Activated CD4-positive, CD25-positive, alpha-beta regulatory T cell treated with anti-CD3 and anti-CD28 coated beads, Interleukin-2, amount 50 U/mL, for 24 hours (primary cell): ENCODE measurements around the gene PLXNA1.

Experiments
- ATAC-seq, 2 donors: fragments of 150-1000 bp; cut with Tn5 transposase; one replicate each; pipeline ENCODE4 v1.10.0; 2021; ENCODE audit warnings: mild to moderate bottlenecking in 1 of 2, moderate library complexity in 1 of 2

The PLXNA1 gene

GRCh38 chr3:127025456-127025855, 42.5 kb downstream of the PLXNA1 start:
- ATAC-seq: no peak

GRCh38 chr3:127026036-127026435, 43.1 kb downstream of the PLXNA1 start:
- ATAC-seq: no peak

- no peak for ATAC-seq
Observed at GRCh38 chr3:127026661-127027060, 43.7 kb downstream of the PLXNA1 start.

- ATAC-seq: no peak
Observed at GRCh38 chr3:127027061-127027735, 44.3 kb downstream of the PLXNA1 start.

- no peak for ATAC-seq
Observed at GRCh38 chr3:127027811-127028548, 45.1 kb downstream of the PLXNA1 start.

GRCh38 chr3:127028781-127029657, 46.1 kb downstream of the PLXNA1 start:
- ATAC-seq: no peak

- ATAC-seq: no peak
Observed at GRCh38 chr3:127029658-127030507, 47.0 kb downstream of the PLXNA1 start.

- ATAC-seq: no peak
Observed at GRCh38 chr3:127030508-127031412, 47.8 kb downstream of the PLXNA1 start.

GRCh38 chr3:127031413-127031810, 48.5 kb downstream of the PLXNA1 start:
- no peak for ATAC-seq

- no peak for ATAC-seq
Observed at GRCh38 chr3:127031845-127032244, 48.9 kb downstream of the PLXNA1 start.

- ATAC-seq: no peak
Observed at GRCh38 chr3:127032296-127032990, 49.5 kb downstream of the PLXNA1 start.
